SK-N-SH (cell line): ENCODE measurements around the gene PACSIN1. TPM values are rescaled to one million over a fixed set of nuclear protein-coding genes. Genes with fewer than 3 reads are reported as not detected.

ENCODE experiments used
- CTCF ChIA-PET: fragments of 300-600, 350-600 bp; formaldehyde crosslinking; extraction: SDS; loops from one replicate; lab custom pipeline; 2021; lab: Yijun Ruan, JAX
- POLR2A ChIA-PET: fragments of 350-600 bp; sonication (Branson Sonifier 250); formaldehyde crosslinking; extraction: SDS; loops from one replicate; lab custom pipeline; 2020; ENCODE audit warnings: antibody characterized with exemption, inconsistent platforms; lab: Yijun Ruan, JAX
- DNase-seq: peaks from one replicate; pipeline ENCODE4 v3.0.0; 2012
- H2AFZ ChIP-seq: fragments of 200-600 bp; sonication (generic); 2 replicates; pipeline ENCODE4 v1.8.1; 2016; ENCODE audit warnings: antibody characterized with exemption, mild to moderate bottlenecking, low read depth
- H3F3A ChIP-seq: fragments of 200-600 bp; sonication (generic); replicated peaks from 2 replicates; pipeline ENCODE3; 2016; ENCODE audit warnings: antibody characterized with exemption, mild to moderate bottlenecking; ENCODE audit not compliant: insufficient read depth
- H3K27ac ChIP-seq, 2 experiments: fragments of 200-500 bp in 1 of 2; fragments of 200-600 bp in 1 of 2; sonication (Bioruptor generic) in 1 of 2; sonication (generic), shearing (Covaris generic) in 1 of 2; 2 replicates each; pipeline versions ENCODE4 v1.5.1 to v1.6.1; 2014 to 2016; ENCODE audit warnings: low read depth in 2 of 2, inconsistent platforms in 1 of 2, low read length in 1 of 2, mild to moderate bottlenecking in 1 of 2, mixed read lengths in 1 of 2
- H3K27me3 ChIP-seq: fragments of 200-600 bp; sonication (generic), shearing (Covaris generic); 2 replicates; pipeline ENCODE4 v1.6.1; 2016; ENCODE audit warnings: mixed run types; ENCODE audit not compliant: insufficient read depth
- H3K36me3 ChIP-seq, 2 experiments: fragments of 200-500 bp in 1 of 2; fragments of 200-600 bp in 1 of 2; sonication (Bioruptor generic) in 1 of 2; sonication (generic) in 1 of 2; replicated peaks in 1 of 2; 2 replicates each; pipeline versions ENCODE3 to v1.5.1; 2014 to 2016; ENCODE audit warnings: low read length in 1 of 2, mild to moderate bottlenecking in 1 of 2; ENCODE audit not compliant: insufficient read depth in 2 of 2, control insufficient read depth in 1 of 2
- H3K4me1 ChIP-seq, 2 experiments: fragments of 200-500 bp in 1 of 2; fragments of 200-600 bp in 1 of 2; sonication (Bioruptor generic) in 1 of 2; sonication (generic), shearing (Covaris generic) in 1 of 2; 2 replicates each; pipeline versions ENCODE4 v1.5.1 to v1.6.1; 2014 to 2016; ENCODE audit warnings: low read depth in 1 of 2, low read length in 1 of 2, mixed run types in 1 of 2; ENCODE audit not compliant: insufficient read depth in 2 of 2, control insufficient read depth in 1 of 2
- H3K4me2 ChIP-seq: fragments of 200-600 bp; sonication (generic), shearing (Covaris generic); 2 replicates; pipeline ENCODE4 v1.6.1; 2017; ENCODE audit warnings: mixed run types
- H3K4me3 ChIP-seq, 2 experiments: fragments of 200-500 bp in 1 of 2; fragments of 200-600 bp in 1 of 2; sonication (Bioruptor generic) in 1 of 2; sonication (generic), shearing (Covaris generic) in 1 of 2; 2 replicates each; pipeline versions ENCODE4 v1.5.1 to v1.8.1; 2014 to 2016; ENCODE audit warnings: low read depth in 2 of 2, inconsistent platforms in 1 of 2, low read length in 1 of 2, mild to moderate bottlenecking in 1 of 2, mixed read lengths in 1 of 2, moderate library complexity in 1 of 2
- H3K79me2 ChIP-seq: fragments of 200-600 bp; sonication (generic); 2 replicates; pipeline ENCODE4 v1.8.1; 2017; ENCODE audit warnings: mild to moderate bottlenecking; ENCODE audit not compliant: insufficient read depth
- H3K9ac ChIP-seq: fragments of 200-600 bp; sonication (generic); 2 replicates; pipeline ENCODE4 v1.6.1; 2017; ENCODE audit warnings: mixed run types
- H3K9me2 ChIP-seq: fragments of 200-600 bp; sonication (generic); 2 replicates; pipeline ENCODE4 v1.6.1; 2017; ENCODE audit warnings: mixed run types
- H3K9me3 ChIP-seq: fragments of 200-600 bp; sonication (generic); 2 replicates; pipeline ENCODE4 v1.6.1; 2017; ENCODE audit warnings: mixed run types, mild to moderate bottlenecking, moderate library complexity
- H4K20me1 ChIP-seq: fragments of 200-600 bp; sonication (generic); 2 replicates; pipeline ENCODE4 v1.6.1; 2017; ENCODE audit warnings: mild to moderate bottlenecking, mixed run types; ENCODE audit not compliant: insufficient read depth
- CTCF ChIP-seq: fragments of 200-600 bp; sonication (generic); IDR thresholded peaks from 2 replicates; pipeline ENCODE4 v1.6.1; 2017; ENCODE audit warnings: antibody characterized with exemption, mild to moderate bottlenecking, moderate library complexity
- FOXJ3 ChIP-seq: sonication (generic); formaldehyde crosslinking; IDR thresholded peaks from 2 replicates; pipeline ENCODE4 v1.5.1; 2020; ENCODE audit warnings: mild to moderate bottlenecking, missing genetic modification reagents
- FOXM1 ChIP-seq: IDR thresholded peaks from 2 replicates; pipeline ENCODE4 v1.4.0; 2012; ENCODE audit warnings: low read depth, mild to moderate bottlenecking
- JUND ChIP-seq: IDR thresholded peaks from 2 replicates; pipeline ENCODE4 v1.4.0; 2012
- PBX3 ChIP-seq: IDR thresholded peaks from 2 replicates; pipeline ENCODE4; 2012
- POLR2AphosphoS5 ChIP-seq: IDR thresholded peaks from 2 replicates; pipeline ENCODE4 v1.6.1; 2012; ENCODE audit warnings: low read depth, low read length
- YY1 ChIP-seq: IDR thresholded peaks from 2 replicates; pipeline ENCODE4 v1.4.0; 2012; ENCODE audit warnings: low read depth, mild to moderate bottlenecking
- ZBTB33 ChIP-seq: IDR thresholded peaks from 2 replicates; pipeline ENCODE4 v1.4.0; 2012; ENCODE audit warnings: low read depth, borderline replicate concordance
- WGBS: methylation state at CpG from one replicate; pipeline ENCODE4 v1.1.6; 2017; ENCODE audit warnings: low lambda C conversion rate; 5-methylcytosine and 5-hydroxymethylcytosine counted together
- polyA plus RNA-seq, 3 experiments: library from polyadenylated mRNA; depleted of rRNA; stranded (reverse); fragments of >200 nt; gene quantifications; 2 replicates each; pipeline ENCODE4 v1.2.3, GENCODE V29; 2012

The PACSIN1 gene
- polyA plus RNA-seq, 1 of the 3 experiments (the other 2 are of a cell fraction): 0.05 TPM

GRCh38 chr6:34535646-34536045 is 69.8 kb downstream of the PACSIN1 start:
- no peak overlapping the region for H3K4me2 ChIP-seq
- peaks cover 0 to 17% of the 10 kb centered on the region in 2 experiments; a peak in 1 of 4 replicates for H3K4me1 ChIP-seq
- H3K36me3 ChIP-seq: no peaks in the 10 kb centered on the region
- no peak overlapping the region for H3K9ac ChIP-seq
- no peak for TF ChIP-seq POLR2AphosphoS5
- no peak for TF ChIP-seq YY1
- DNase-seq: no peak
- H3K79me2 ChIP-seq: no peaks in the 10 kb centered on the region
- H3K9me2 ChIP-seq: no peaks in the 10 kb centered on the region
- no peak overlapping the region for H2AFZ ChIP-seq
- no peaks in the 10 kb centered on the region for H3K27me3 ChIP-seq
- H3K27ac ChIP-seq: no peak overlapping the region
- ChIA-PET POLR2A (interaction anchor here (0.5 kb wide), 1 partner anchor 109 kb away, joined by 3 read pairs; no protein-coding TSS in a partner anchor), CTCF (interaction anchor here (1.5 to 2.9 kb wide), 5 partner anchors 8 to 74 kb away, joined by 4 to 11 read pairs (median 6); no protein-coding TSS in a partner anchor)
- no peaks in the 10 kb centered on the region for H4K20me1 ChIP-seq
- WGBS: 91% methylated on average over 7 of the region's 11 CpGs
- no peak overlapping the region for H3K4me3 ChIP-seq
- no peaks in the 10 kb centered on the region for H3K9me3 ChIP-seq
- no peaks in the 10 kb centered on the region for H3F3A ChIP-seq

GRCh38 chr6:34536251-34536958 is 70.5 kb downstream of the PACSIN1 start:
- ChIA-PET CTCF (interaction anchor here (0.8 to 2.9 kb wide), 8 partner anchors 8 to 287 kb away, joined by 3 to 11 read pairs (median 4); no protein-coding TSS in a partner anchor), POLR2A (interaction anchor here (0.5 to 1.0 kb wide), 2 partner anchors 70 to 110 kb away, joined by 3 read pairs; partner anchors contain the start of gene PACSIN1)
- Histone ChIP-seq H3K27me3 (no peaks in the 10 kb centered on the region), H3K9me3 (no peaks in the 10 kb centered on the region), H3K36me3 (no peaks in the 10 kb centered on the region), H4K20me1 (no peaks in the 10 kb centered on the region), H3K9me2 (no peaks in the 10 kb centered on the region), H3K4me2 (no peak overlapping the region), H3K4me1 (peaks cover 0 to 17% of the 10 kb centered on the region in 2 experiments; a peak in 1 of 4 replicates), H3K9ac (no peak overlapping the region), H2AFZ (no peak overlapping the region), H3K4me3 (no peak overlapping the region), H3F3A (no peaks in the 10 kb centered on the region), H3K79me2 (no peaks in the 10 kb centered on the region), H3K27ac (no peak overlapping the region)
- no peak for DNase-seq
- TF ChIP-seq FOXJ3 (CRISPR knock-in tag) (no peak), FOXM1 (no peak), CTCF (no peak), PBX3 (no peak), ZBTB33 (no peak), JUND (no peak)
- 82% methylated on average over 3 of the region's 3 CpGs for WGBS
